ENCODE results near the gene DUSP19. TPM values are rescaled to one million over a fixed set of nuclear protein-coding genes. Genes with fewer than 3 reads are reported as not detected.
A peak's percentile ranks its signal among the peaks of the same experiment; 100 is the strongest.
"Not testable (repeated sequence)": the region's sequence is repeated elsewhere in the genome, so short reads cannot be mapped to it uniquely, and the experiment has no call there.

The DUSP19 gene
- total and polyA plus RNA-seq, 8 donors: 1.0 to 3.8 (median 1.9) TPM

DNA sequence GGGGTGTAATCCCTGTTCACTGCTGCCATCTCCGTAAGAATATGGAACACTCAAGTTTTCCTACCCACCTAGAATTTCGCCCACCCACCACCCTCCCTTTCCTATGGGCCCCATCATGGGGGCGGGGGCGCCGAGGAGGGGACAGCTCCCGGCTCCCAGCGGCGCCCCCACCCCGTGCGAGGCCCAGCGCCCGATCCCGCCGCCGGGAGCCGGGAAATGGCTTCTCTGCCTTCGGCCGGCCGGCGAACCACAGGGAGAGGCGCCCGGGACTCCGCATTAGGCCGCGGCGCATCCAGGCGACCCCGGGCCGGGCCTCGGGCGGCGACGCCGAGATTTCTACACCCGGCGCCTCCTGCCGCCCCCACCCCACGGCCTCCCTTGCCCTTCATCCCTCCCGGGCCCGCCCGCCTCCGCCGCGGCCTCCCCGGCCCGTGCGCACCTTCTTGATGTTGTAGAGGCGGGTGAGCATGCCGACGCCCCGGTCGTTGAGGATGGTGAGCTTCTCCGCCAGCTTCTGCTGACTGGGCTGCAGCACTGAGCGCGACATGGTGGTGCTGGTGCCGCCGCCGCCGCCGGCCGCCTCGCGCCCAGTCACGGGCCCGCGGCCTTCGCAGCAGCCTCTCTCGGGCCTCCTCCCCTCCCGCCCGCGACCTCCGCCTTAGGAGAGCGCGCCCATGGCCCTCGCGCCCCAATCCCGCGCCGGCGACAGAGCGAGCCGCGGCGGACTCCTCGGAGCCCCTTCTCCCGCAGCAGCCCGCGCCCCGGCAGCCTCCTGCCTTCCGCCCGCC lies 40.8 kb upstream of the DUSP19 start:
- no peak for FAIRE-seq
- peak; percentile 46 to 74 (median 62) for ATAC-seq
- TF ChIP-seq CTCF (IDR thresholded peaks at IDR 0.05): no peak
- Histone ChIP-seq H3K27me3 (no peaks in the 10 kb centered on the region), H3K4me3 (peak overlapping the region; percentile 64 to 82 (median 76)), H3K9me3 (no peaks in the 10 kb centered on the region), H3K4me1 (peaks cover 25 to 40% (median 36%) of the 10 kb centered on the region in 3 donors), H3K27ac (peak overlapping the region; percentile 92 to 99 (median 97)), H3K36me3 (no peaks in the 10 kb centered on the region)
- peak in 4 of 6 donors; percentile 40 to 82 (median 70) for DNase-seq
- intact Hi-C loops (cut with DNase I): no loop called here
- WGBS, 2 donors: 0% methylated on average over 54 to 91 of the region's 91 CpGs

- peak within 1 kb of the TSS; percentile 92 to 99 (median 97) for H3K27ac ChIP-seq
- intact Hi-C loops (cut with DNase I): no loop called here
These were observed 39.9 kb upstream of the DUSP19 start, which contains the start of gene NCKAP1 for GRCh38 chr2:183038341-183039300. Gene NCKAP1, minus strand, starts transcription at chr2:183038457. Its CDS starts 358 bp downstream, at chr2:183038099.

DNA sequence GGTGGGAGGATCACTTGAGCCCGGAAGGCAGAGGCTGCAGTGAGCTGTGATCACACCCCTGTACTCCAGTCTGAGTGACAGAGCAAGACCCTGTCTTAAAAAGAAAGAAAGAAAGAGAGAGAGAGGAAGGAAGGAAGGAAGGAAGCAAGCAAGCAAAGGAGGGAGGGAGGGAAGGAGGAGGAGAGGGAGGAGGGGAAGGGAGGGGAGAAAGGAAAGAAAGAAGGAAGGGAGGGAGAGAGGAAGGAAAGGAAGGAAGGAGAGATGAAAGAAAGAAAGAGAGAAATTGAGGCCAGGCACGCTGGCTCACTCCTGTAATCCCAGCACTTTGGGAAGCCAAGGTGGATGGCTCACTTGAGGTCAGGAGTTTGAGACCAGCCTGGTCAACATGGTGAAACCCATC lies 37.9 kb upstream of the DUSP19 start:
- TF ChIP-seq CTCF (IDR thresholded peaks at IDR 0.05): no peak
- WGBS, 2 donors: 88 to 94% methylated on average over 2 of the region's 2 CpGs
- no peak overlapping the region for H3K4me3 ChIP-seq
- H3K36me3 ChIP-seq: no peaks in the 10 kb centered on the region
- peaks cover 6 to 14% (median 14%) of the 10 kb centered on the region in 3 donors for H3K4me1 ChIP-seq
- FAIRE-seq (no peak), ATAC-seq (no peak), DNase-seq (no peak)
- no peaks in the 10 kb centered on the region for H3K27me3 ChIP-seq
- intact Hi-C loops (cut with DNase I): no loop called here
- H3K9me3 ChIP-seq: no peaks in the 10 kb centered on the region
- H3K27ac ChIP-seq: no peak overlapping the region

More at GRCh38 chr2:183038341-183039300, 39.9 kb upstream of the DUSP19 start, which contains the start of gene NCKAP1:
- H3K4me3 ChIP-seq: peak within 1 kb of the TSS; percentile 64 to 82 (median 76)
- no peak for FAIRE-seq
- 0 to 1% methylated on average over 62 to 68 of the region's 68 CpGs for WGBS, 2 donors
- DNase-seq: peak; percentile 87 to 100 (median 95)
- ATAC-seq: peak; percentile 90 to 95 (median 93)
- TF ChIP-seq CTCF (IDR thresholded peaks at IDR 0.05): peak; percentile 90 to 98 (median 96)
- H3K4me1 ChIP-seq: peaks cover 22 to 33% (median 33%) of the 10 kb centered on the region in 3 donors
- no peaks in the 10 kb centered on the region for H3K9me3 ChIP-seq
- no peaks in the 10 kb centered on the region for H3K27me3 ChIP-seq
- H3K36me3 ChIP-seq: no peaks in the 10 kb centered on the region

GRCh38 chr2:183043580-183043979 lies 35.0 kb upstream of the DUSP19 start:
- H3K9me3 ChIP-seq; DNase-seq; ATAC-seq; H3K36me3 ChIP-seq; H3K4me1 ChIP-seq; H3K27me3 ChIP-seq; H3K4me3 ChIP-seq; intact Hi-C loops (cut with DNase I); FAIRE-seq; H3K27ac ChIP-seq: not testable (repeated sequence)
- 87 to 93% methylated on average over 8 of the region's 8 CpGs for WGBS, 2 donors

DNA sequence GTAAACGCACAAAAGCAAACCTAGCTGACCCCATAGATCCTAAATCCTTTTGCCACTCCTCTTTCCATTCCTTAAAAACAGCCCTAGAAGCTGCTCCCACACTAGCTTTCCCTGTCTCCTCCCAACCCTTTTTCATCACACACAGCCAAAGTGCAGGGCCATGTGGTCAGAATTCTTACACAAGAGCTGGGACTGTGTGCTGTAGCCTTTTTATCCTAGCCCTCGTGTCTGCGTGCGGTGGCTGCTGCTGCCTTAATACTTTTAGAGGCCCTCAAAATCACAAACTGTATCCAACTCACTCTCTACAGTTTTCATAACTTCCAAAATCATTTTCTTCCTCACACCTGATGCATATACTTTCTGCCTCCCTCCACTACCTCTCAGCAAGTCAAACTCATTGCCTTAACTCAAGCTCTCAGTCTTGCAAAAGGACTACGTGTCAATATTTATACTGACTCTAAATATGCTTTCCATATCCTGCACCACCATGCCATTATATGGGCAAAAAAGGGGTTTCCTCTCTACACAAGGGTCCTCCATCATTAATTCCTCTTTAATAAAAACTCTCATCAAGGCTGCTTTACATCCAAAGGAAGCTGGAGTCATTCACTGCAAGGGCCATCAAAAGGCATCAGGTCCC lies 30.9 kb upstream of the DUSP19 start:
- H3K27me3 ChIP-seq; ATAC-seq; H3K9me3 ChIP-seq; H3K27ac ChIP-seq; H3K36me3 ChIP-seq; DNase-seq; H3K4me3 ChIP-seq; FAIRE-seq; H3K4me1 ChIP-seq; intact Hi-C loops (cut with DNase I): not testable (repeated sequence)
- WGBS, 2 donors: 80 to 87% methylated on average over 5 of the region's 5 CpGs

Measured in pancreas (tissue), 10 donors.